Stomach (tissue), 4 donors: ENCODE measurements around the gene ITGB2.

Source experiments
- CTCF ChIP-seq, 7 experiments: fragments of 450-650 bp in 4 of 7; fragments of 200-600 bp in 3 of 7; sonication (generic) in 3 of 7; IDR thresholded peaks; one replicate each; pipeline ENCODE4 v1.5.1; 2016 to 2019; ENCODE audit warnings: antibody characterized with exemption in 7 of 7, control low read depth in 2 of 7, mild to moderate bottlenecking in 1 of 7
- EP300 ChIP-seq: sonication (generic); formaldehyde crosslinking; IDR thresholded peaks from one replicate; pipeline ENCODE4 v1.6.1; 2017; ENCODE audit warnings: antibody characterized with exemption
- POLR2AphosphoS5 ChIP-seq, 3 donors: sonication (generic); formaldehyde crosslinking; IDR thresholded peaks; one replicate each; pipeline ENCODE4 v1.6.1; 2016; ENCODE audit warnings: antibody characterized with exemption in 3 of 3

GRCh38 chr21:44913425-44914175, 7.1 kb downstream of the ITGB2 start:
- TF ChIP-seq CTCF (IDR thresholded peaks at IDR 0.05) (no peak), POLR2AphosphoS5 (IDR thresholded peaks at IDR 0.05) (no peak), EP300 (no peak)
